Testis (tissue), 2 donors: ENCODE data around the gene GSKIP.

Experiments
- CTCF ChIP-seq, 3 experiments: fragments of 450-650 bp in 2 of 3; fragments of 200-600 bp in 1 of 3; sonication (generic) in 1 of 3; IDR thresholded peaks; one replicate each; pipeline ENCODE4 v1.5.1; 2016 to 2019; ENCODE audit warnings: antibody characterized with exemption in 3 of 3, mild to moderate bottlenecking in 2 of 3, moderate library complexity in 1 of 3
- POLR2A ChIP-seq: fragments of 450-650 bp; IDR thresholded peaks from one replicate; pipeline ENCODE4 v1.6.1; 2017; ENCODE audit warnings: antibody characterized with exemption, mild to moderate bottlenecking, moderate library complexity

GRCh38 chr14:96409701-96410100, 46.4 kb downstream of the GSKIP start:
- TF ChIP-seq CTCF (IDR thresholded peaks at IDR 0.05) (no peak), POLR2A (no peak)
